HepG2 (cell line): ENCODE measurements around the gene NUDT19. TPM values are rescaled to one million over a fixed set of nuclear protein-coding genes. Genes with fewer than 3 reads are reported as not detected.

Source experiments
- ATAC-seq: fragments of 200-7000 bp; cut with Tn5 transposase; 3 replicates; pipeline ENCODE4 v1.9.1; 2020; ENCODE audit warnings: mild to moderate bottlenecking, moderate library complexity
- BruUV-seq: library from RNA; stranded (reverse); fragments of 400-500 nt; replicated peaks from 2 replicates; lab custom pipeline; 2021; lab: Mats Ljungman, UMichigan
- CTCF ChIA-PET: fragments of 300-600 bp; formaldehyde crosslinking; extraction: SDS; loops from one replicate; lab custom pipeline; 2021; ENCODE audit warnings: low total read pairs, inconsistent platforms, low intra/inter-chr PET ratio; lab: Yijun Ruan, JAX
- POLR2A ChIA-PET: fragments of 350-600 bp; sonication (Branson Sonifier 250); formaldehyde crosslinking; loops from one replicate; lab custom pipeline; 2020; ENCODE audit warnings: antibody characterized with exemption, inconsistent platforms; lab: Yijun Ruan, JAX
- DNase-seq: peaks from one replicate; pipeline ENCODE4 v3.0.0-alpha.2; 2015; ENCODE audit warnings: low spot score
- FAIRE-seq: peaks from 3 replicates; lab custom pipeline; 2011; peaks lifted over from hg19 to GRCh38; lab: Jason Lieb, UNC
- H2AFZ ChIP-seq: one replicate; pipeline ENCODE4 v1.6.1; 2011; ENCODE audit warnings: low read length, inconsistent platforms
- H3K27ac ChIP-seq: fragments of 300-600 bp; 3 replicates; pipeline ENCODE4 v1.8.0; 2011; ENCODE audit warnings: mixed run types, mild to moderate bottlenecking, mixed read lengths, low read length, inconsistent platforms; ENCODE audit not compliant: insufficient read depth; ENCODE audit errors: extremely low read length
- H3K27me3 ChIP-seq, 2 experiments: fragments of 200-600 bp in 1 of 2; 2 replicates in 1 of 2; 3 replicates in 1 of 2; pipeline versions ENCODE4 v1.6.0 to v1.8.0; 2011; ENCODE audit warnings: low read length in 2 of 2, mild to moderate bottlenecking in 2 of 2, moderate library complexity in 2 of 2, inconsistent platforms in 1 of 2; ENCODE audit not compliant: insufficient read depth in 2 of 2, control insufficient read depth in 1 of 2
- H3K36me3 ChIP-seq, 2 experiments: fragments of 200-600 bp in 1 of 2; replicated peaks in 1 of 2; 2 replicates in 1 of 2; 3 replicates in 1 of 2; pipeline versions ENCODE4 v1.5.1 to v1.8.0; 2011; ENCODE audit warnings: low read length in 2 of 2, inconsistent platforms in 1 of 2; ENCODE audit not compliant: insufficient read depth in 2 of 2, control insufficient read depth in 1 of 2
- H3K4me1 ChIP-seq: 2 replicates; pipeline ENCODE4 v1.5.1; 2012; ENCODE audit warnings: low read length, inconsistent platforms; ENCODE audit not compliant: insufficient read depth
- H3K4me2 ChIP-seq: 2 replicates; pipeline ENCODE4 v1.6.0; 2011; ENCODE audit warnings: low read depth, low read length, inconsistent platforms
- H3K4me3 ChIP-seq, 3 experiments: fragments of 200-600 bp in 1 of 3; sonication (generic), shearing (Covaris generic) in 1 of 3; replicated peaks in 1 of 3; 2 replicates each; pipeline ENCODE4 v1.5.1; 2011 to 2016; ENCODE audit warnings: low read length in 3 of 3, inconsistent platforms in 2 of 3, low read depth in 2 of 3, mild to moderate bottlenecking in 2 of 3, control low read depth in 1 of 3, mixed read lengths in 1 of 3; ENCODE audit not compliant: insufficient read depth in 1 of 3
- H3K79me2 ChIP-seq: one replicate; pipeline ENCODE4 v1.6.1; 2011; ENCODE audit warnings: low read length, inconsistent platforms; ENCODE audit not compliant: insufficient read depth
- H3K9ac ChIP-seq: 2 replicates; pipeline ENCODE4 v1.6.0; 2011; ENCODE audit warnings: mild to moderate bottlenecking, low read depth, low read length, inconsistent platforms; ENCODE audit not compliant: insufficient read depth
- H3K9me3 ChIP-seq: 2 replicates; pipeline ENCODE4 v1.5.1; 2012; ENCODE audit warnings: mild to moderate bottlenecking, low read length
- H4K20me1 ChIP-seq: 2 replicates; pipeline ENCODE4 v1.6.0; 2011; ENCODE audit warnings: inconsistent platforms, mild to moderate bottlenecking, low read length, moderate library complexity; ENCODE audit not compliant: insufficient read depth
- AHDC1 ChIP-seq: sonication (generic); formaldehyde crosslinking; IDR thresholded peaks from 2 replicates; pipeline ENCODE4 v1.5.1; 2020; ENCODE audit warnings: mild to moderate bottlenecking, missing genetic modification reagents, borderline replicate concordance
- ARID2 ChIP-seq: sonication (generic); formaldehyde crosslinking; IDR thresholded peaks from 2 replicates; pipeline ENCODE4 v1.8.1; 2022; ENCODE audit warnings: mild to moderate bottlenecking, missing genetic modification reagents, borderline replicate concordance
- HNRNPL ChIP-seq: fragments of 200-400 bp; formaldehyde crosslinking; IDR thresholded peaks from 2 replicates; pipeline ENCODE4 v1.6.1; 2017; ENCODE audit warnings: mild to moderate bottlenecking, low read depth, low read length
- KMT2B ChIP-seq: IDR thresholded peaks from 2 replicates; pipeline ENCODE4 v1.6.1; 2016; ENCODE audit warnings: missing genetic modification reagents, missing compliant biosample characterization
- MTF1 ChIP-seq: sonication (generic); formaldehyde crosslinking; IDR thresholded peaks from 2 replicates; pipeline ENCODE4 v1.5.0; 2020; ENCODE audit warnings: missing genetic modification reagents
- RAD51 ChIP-seq: fragments of 450-650 bp; IDR thresholded peaks from 2 replicates; pipeline ENCODE4 v1.6.1; 2016; ENCODE audit warnings: borderline replicate concordance
- SAP130 ChIP-seq: IDR thresholded peaks from 2 replicates; pipeline ENCODE4 v1.6.1; 2016; ENCODE audit warnings: low read depth
- SRF ChIP-seq: IDR thresholded peaks from 2 replicates; pipeline ENCODE4 v1.6.1; 2011; ENCODE audit warnings: mild to moderate bottlenecking, low read depth, low read length, moderate library complexity
- XBP1 ChIP-seq: sonication (generic); formaldehyde crosslinking; IDR thresholded peaks from 2 replicates; pipeline ENCODE4 v1.5.0; 2020; ENCODE audit warnings: missing genetic modification reagents
- ZBED4 ChIP-seq: sonication (generic); formaldehyde crosslinking; IDR thresholded peaks from 2 replicates; pipeline ENCODE4 v1.4.0; 2020; ENCODE audit warnings: missing genetic modification reagents, borderline replicate concordance
- ZNF30 ChIP-seq: sonication (generic); formaldehyde crosslinking; IDR thresholded peaks from 2 replicates; pipeline ENCODE4 v1.5.0; 2020; ENCODE audit warnings: mild to moderate bottlenecking, missing genetic modification reagents
- ZNF503 ChIP-seq: sonication (generic); formaldehyde crosslinking; IDR thresholded peaks from 2 replicates; pipeline ENCODE4 v1.4.0; 2020; ENCODE audit warnings: missing genetic modification reagents
- ZNF777 ChIP-seq: sonication (generic); formaldehyde crosslinking; IDR thresholded peaks from 2 replicates; pipeline ENCODE4 v1.4.0; 2020; ENCODE audit warnings: missing genetic modification reagents
- ZNF780A ChIP-seq: sonication (generic); formaldehyde crosslinking; IDR thresholded peaks from 2 replicates; pipeline ENCODE4 v1.8.0; 2022; ENCODE audit warnings: mild to moderate bottlenecking, missing genetic modification reagents, moderate library complexity
- WGBS: methylation state at CpG from one replicate; pipeline ENCODE4 v1.1.6; 2017; ENCODE audit warnings: low lambda C conversion rate; 5-methylcytosine and 5-hydroxymethylcytosine counted together
- in situ Hi-C: cut with HindIII; loops from 2 replicates; pipeline ENCODE4 v1.10.0; 2017; ENCODE audit warnings: low pct_unique_long_range_greater_than_20kb; ENCODE audit not compliant: extremely low pct_ligation_motif_present
- intact Hi-C: fragments of 100-400 bp; cut with micrococcal nuclease; formaldehyde crosslinking; loops from one replicate; pipeline ENCODE4 v1.10.0; 2022; ENCODE audit not compliant: unreplicated experiment
- polyA plus RNA-seq, 8 experiments: library from polyadenylated mRNA; depleted of rRNA in 3 of 8; stranded (reverse) in 7 of 8; unstranded in 1 of 8; fragments of >200 nt; fragmentation: Illumina TruSeq in 4 of 8; extraction: Trizol in 4 of 8; gene quantifications; 2 replicates each; pipeline versions ENCODE4 v1.2.1 to v1.2.3, GENCODE V29; 2011 to 2016; ENCODE audit warnings: low read depth in 4 of 8, missing spikeins in 1 of 8, mixed read lengths in 1 of 8; ENCODE audit not compliant: insufficient read depth in 1 of 8
- total RNA-seq, 5 experiments: library from RNA; depleted of rRNA; stranded (reverse); fragments of >200 nt; fragmentation: Illumina TruSeq; extraction: Trizol; gene quantifications; 2 replicates each; pipeline ENCODE4 v1.2.3, GENCODE V29; 2016; ENCODE audit warnings: low read depth in 1 of 5

The NUDT19 gene
- total and polyA plus RNA-seq, 2 of the 13 experiments (the other 11 are each of a cell fraction or from before 2014, with no cell fraction given): 3.1 to 3.6 TPM

- Histone ChIP-seq H3K9ac (no peak overlapping the region), H3K9me3 (no peaks in the 10 kb centered on the region), H3K4me1 (peaks cover 50% of the 10 kb centered on the region), H3K4me3 (peak overlapping the region in 2 of 3 experiments; percentile 5 to 88; a peak in 3 of 6 replicates), H3K36me3 (no peaks in the 10 kb centered on the region), H3K27me3 (peaks cover 3 to 15% of the 10 kb centered on the region in 2 experiments; a peak in 4 of 5 replicates), H2AFZ (no peak overlapping the region), H3K4me2 (peak overlapping the region; percentile 94), H3K27ac (no peak overlapping the region), H4K20me1 (peaks cover 16% of the 10 kb centered on the region), H3K79me2 (peaks cover 21% of the 10 kb centered on the region)
- in situ Hi-C loops: loop anchor here (25.0 kb wide), 1 partner anchor 460 kb away; the partner anchor contains the start of gene WDR88
- POLR2A ChIA-PET: interaction anchor here (1.4 to 2.3 kb wide), 3 partner anchors 14 to 16 kb away, joined by 3 to 21 read pairs (median 7); partner anchors contain the start of gene NUDT19
- no TSS peak for BruUV-seq
- no peak for FAIRE-seq
- intact Hi-C loops: no loop called here
- CTCF ChIA-PET: no interaction called here
- WGBS: 17% methylated on average over 20 of the region's 33 CpGs
- DNase-seq: no peak
- no peak for ATAC-seq
- TF ChIP-seq XBP1: no peak
- TF ChIP-seq RAD51: no peak
- 0 out of 2 replicates have a peak, but pooled peaks have one; percentile 43 for TF ChIP-seq HNRNPL
- no peak for TF ChIP-seq ZNF30
- TF ChIP-seq KMT2B: no peak
- TF ChIP-seq MTF1 (CRISPR knock-in tag): no peak
- no peak for TF ChIP-seq SRF
- TF ChIP-seq SAP130: no peak
- TF ChIP-seq ZBED4 (CRISPR knock-in tag): no peak
- TF ChIP-seq AHDC1 (CRISPR knock-in tag): no peak
- TF ChIP-seq ZNF503 (CRISPR knock-in tag): no peak
- TF ChIP-seq ARID2 (CRISPR knock-in tag): no peak
- TF ChIP-seq ZNF777: peak; percentile 51; the same call in 1 of the 2 replicates
- TF ChIP-seq ZNF780A (CRISPR knock-in tag): no peak
Measured at GRCh38 chr19:32676895-32677359, 14.7 kb upstream of the NUDT19 start.
